ENCODE results near the gene OGFR. TPM values are rescaled to one million over a fixed set of nuclear protein-coding genes. Genes with fewer than 3 reads are reported as not detected.

OGFR gene
- total RNA-seq, 1 donor from 2014 or later = 57.6 TPM

DNA sequence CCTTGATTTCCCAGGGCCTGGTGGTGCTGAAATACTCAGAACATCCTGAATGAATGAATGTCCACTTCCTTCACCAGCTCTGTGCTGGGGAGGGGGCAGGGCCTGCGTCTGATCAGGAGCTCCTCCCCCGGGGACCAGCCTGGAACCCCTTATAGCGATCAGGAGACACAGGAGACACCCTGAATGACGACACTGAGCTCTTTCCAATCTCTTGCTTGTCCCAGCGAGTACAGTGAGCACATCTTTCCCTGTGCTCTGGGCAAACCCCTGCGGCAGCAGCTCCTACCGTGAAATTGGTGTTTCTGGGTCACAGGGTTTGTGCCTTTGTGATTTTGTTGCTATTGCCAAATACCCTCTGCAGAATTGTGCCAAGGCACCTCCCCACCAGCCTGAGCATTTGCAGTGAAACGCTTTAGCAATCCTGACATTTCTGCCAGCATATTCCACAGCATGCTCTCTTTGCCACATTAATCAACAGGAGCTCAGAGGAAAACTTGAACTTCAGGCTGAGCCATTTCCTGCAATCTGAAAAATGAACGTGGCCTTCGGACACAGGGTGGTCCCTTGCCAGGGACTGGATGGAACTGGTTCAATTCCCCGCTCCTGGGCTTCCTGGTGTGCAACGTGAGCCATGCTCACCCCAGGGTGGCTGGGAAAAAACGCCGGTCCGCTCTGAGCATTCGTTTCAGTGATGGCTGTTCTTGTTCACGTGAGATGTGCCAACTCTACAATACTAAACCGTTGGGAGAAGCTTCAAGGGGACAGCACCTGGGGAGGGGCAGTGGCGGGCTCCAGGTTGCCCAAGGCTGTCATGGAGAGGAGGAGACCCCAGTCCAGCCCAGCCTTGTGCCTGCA lies 31.4 kb upstream of the OGFR start:
- DNase-seq (ENCODE audit: low read depth) = peak; percentile 80
- TF ChIP-seq, protein P1, sequence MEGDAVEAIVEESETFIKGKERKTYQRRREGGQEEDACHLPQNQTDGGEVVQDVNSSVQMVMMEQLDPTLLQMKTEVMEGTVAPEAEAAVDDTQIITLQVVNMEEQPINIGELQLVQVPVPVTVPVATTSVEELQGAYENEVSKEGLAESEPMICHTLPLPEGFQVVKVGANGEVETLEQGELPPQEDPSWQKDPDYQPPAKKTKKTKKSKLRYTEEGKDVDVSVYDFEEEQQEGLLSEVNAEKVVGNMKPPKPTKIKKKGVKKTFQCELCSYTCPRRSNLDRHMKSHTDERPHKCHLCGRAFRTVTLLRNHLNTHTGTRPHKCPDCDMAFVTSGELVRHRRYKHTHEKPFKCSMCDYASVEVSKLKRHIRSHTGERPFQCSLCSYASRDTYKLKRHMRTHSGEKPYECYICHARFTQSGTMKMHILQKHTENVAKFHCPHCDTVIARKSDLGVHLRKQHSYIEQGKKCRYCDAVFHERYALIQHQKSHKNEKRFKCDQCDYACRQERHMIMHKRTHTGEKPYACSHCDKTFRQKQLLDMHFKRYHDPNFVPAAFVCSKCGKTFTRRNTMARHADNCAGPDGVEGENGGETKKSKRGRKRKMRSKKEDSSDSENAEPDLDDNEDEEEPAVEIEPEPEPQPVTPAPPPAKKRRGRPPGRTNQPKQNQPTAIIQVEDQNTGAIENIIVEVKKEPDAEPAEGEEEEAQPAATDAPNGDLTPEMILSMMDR (conservative IDR thresholded peaks at IDR 0.05; ENCODE audit: low read depth, low read length) = no peak
- no peak overlapping the region for H3K4me3 ChIP-seq (ENCODE audit: low read depth, low read length)

DNA sequence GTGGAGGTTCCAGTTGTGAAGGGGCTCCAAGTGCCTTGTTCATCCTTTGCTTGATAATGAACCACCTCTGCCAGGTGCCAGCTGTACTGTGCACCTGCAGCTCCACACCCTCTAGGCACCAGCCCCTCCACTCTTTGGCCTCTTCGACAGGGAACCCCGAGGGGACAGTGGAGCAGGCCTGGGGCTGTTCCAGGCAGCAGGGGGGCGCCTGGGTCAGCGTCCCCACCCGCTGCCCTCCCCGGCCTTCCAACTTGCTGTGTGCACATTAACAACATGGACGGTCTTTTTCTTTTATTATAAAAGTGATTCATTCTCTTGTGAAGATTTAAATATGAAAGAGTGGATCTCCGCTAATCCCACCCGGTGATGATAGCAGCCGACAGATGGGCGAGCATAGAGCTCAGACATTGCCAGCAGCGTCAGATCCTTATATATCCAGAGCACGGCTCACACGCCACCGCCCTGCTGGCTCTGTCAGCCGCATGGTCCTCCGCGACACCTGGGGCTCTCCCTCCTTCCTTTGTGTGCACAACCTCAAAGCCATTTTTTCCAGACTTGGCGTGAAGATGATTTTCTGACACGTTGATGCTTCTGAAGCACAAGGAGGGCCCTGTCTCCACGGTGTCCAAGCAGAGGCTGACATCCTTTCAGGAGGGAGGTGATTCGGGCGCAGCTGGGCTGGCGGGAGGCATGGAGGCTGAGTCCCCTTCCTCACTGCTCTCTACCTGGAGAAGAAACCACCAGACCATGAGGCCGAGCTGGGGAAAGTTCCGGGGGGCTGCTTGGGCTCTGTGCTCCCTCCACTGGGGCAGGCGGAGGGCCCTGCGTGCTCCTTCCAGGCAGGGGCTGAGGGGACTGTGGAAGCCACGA lies 30.6 kb upstream of the OGFR start:
- H3K4me3 ChIP-seq (ENCODE audit: low read depth, low read length) = no peak overlapping the region
- TF ChIP-seq, protein P1 (conservative IDR thresholded peaks at IDR 0.05; ENCODE audit: low read depth, low read length) = no peak
- DNase-seq (ENCODE audit: low read depth) = no peak

DNA sequence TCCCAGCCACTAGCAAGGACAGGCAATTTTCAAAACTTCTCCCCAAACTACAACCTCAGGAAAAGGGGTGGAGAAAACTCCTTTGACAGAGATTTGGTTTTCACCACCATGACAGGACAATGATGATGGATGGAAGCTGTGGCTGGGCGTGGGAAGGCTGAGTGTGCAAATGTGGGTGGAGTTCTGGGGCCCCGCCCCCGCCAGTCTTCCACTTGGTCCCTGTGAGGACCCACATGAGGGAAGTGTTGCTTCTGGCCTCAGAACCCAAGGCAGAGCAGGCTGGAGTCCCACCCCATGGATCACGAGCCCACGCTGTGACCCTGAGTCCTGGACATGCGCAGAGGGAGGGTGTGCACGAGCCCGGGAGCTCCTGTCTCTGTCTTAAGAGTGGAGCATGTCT lies 29.9 kb upstream of the OGFR start:
- TF ChIP-seq, protein P1 (conservative IDR thresholded peaks at IDR 0.05; ENCODE audit: low read depth, low read length) = no peak
- no peak for DNase-seq (ENCODE audit: low read depth)
- no peak overlapping the region for H3K4me3 ChIP-seq (ENCODE audit: low read depth, low read length)

DNA sequence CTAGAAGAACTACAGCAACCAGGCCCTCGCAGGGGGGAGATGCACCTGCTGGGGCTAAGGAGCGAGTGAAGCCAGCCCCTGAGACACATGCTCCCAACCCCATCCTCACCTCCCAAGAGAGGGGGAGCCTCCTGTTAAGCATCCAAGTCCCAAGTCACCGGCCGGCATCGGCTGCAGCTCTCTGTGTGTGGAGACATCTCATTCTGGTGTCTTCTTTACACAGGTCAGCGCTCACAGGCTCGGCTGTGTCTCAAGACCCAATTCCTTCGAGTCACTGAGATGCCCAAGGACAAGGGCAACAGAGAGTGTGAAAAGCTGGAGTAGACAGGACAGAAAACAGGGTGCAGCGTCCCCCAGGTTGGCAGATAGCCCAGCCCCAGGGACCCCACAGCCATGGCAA lies 29.4 kb upstream of the OGFR start:
- DNase-seq (ENCODE audit: low read depth) = no peak
- TF ChIP-seq, protein P1 (conservative IDR thresholded peaks at IDR 0.05; ENCODE audit: low read depth, low read length) = no peak
- H3K4me3 ChIP-seq (ENCODE audit: low read depth, low read length) = no peak overlapping the region

DNA sequence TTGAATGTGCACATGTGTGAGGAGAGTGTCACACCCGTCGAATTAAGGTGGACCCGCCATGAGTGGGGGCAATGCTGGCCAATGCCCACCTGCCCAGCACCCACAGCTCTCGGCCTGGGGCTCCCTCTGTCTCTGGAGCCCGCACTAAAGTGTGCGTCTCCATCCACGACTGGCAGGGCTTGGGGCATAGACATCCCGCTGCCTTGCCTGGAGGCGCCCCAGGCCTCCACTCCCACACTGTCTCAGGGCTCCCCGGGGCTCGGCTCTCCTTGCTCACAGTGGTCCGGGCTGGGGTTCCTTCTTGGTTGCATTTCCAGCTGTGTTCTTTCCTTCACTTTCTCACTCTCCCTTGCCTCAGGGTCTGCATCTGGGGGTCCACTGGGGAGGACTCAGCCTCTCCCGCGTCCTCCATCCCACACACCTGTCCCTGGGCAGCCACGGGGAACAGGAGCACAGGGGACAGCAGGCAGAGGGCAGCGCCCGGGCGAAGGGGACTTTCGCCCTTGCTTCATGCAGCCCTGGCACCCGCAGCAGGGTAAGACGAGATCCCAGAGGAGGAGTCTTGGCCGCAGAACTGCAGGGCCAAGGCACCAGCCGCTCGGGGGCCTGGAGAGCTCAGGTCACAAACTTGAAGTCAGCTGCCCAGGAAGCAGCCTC lies 28.5 kb upstream of the OGFR start:
- TF ChIP-seq, protein P1 (conservative IDR thresholded peaks at IDR 0.05; ENCODE audit: low read depth, low read length) = no peak
- DNase-seq (ENCODE audit: low read depth) = no peak
- peak overlapping the region; percentile 48 for H3K4me3 ChIP-seq (ENCODE audit: low read depth, low read length)

DNA sequence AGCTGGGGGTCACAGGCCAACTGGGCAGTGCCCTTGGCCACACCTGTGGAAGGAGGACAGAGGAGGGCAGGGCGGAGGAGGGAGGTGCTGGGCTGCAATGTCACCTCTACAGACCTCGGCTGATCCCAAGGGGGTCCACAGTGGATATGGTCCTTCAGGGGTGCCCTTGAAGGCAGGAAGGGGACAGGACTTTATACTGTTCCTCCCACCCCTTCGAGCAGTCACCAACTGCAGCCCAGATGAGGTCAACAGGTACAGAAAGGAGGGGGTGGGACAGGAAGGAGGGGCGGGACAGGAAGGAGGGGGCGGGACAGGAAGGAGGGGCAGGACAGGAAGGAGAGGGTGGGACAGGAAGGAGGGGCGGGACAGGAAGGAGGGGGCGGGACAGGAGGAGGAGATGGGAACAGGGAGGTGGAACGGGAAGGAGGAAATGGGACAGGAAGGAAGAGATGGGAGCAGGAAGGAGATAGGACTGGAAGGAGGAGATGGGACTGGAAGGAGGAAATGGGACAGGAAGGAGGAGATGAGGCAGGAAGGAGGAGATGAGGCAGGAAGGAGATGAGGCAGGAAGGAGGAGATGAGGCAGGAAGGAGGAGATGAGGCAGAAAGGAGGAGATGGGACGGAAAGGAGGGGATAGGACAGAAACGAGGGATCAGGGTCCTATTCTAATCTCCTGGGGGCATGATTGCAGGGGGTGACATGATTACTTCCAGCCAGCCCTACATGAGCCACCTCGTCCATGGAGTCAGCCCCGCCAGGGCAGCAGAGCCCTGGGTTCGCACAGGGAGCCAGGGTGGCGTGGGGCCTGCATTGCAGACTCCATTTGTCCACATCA lies 27.7 kb upstream of the OGFR start:
- TF ChIP-seq, protein P1 (conservative IDR thresholded peaks at IDR 0.05; ENCODE audit: low read depth, low read length) = no peak
- DNase-seq (ENCODE audit: low read depth) = no peak
- H3K4me3 ChIP-seq (ENCODE audit: low read depth, low read length) = peak overlapping the region; percentile 48
